Vagina (tissue), 2 donors: ENCODE data around the gene NAT8L. TPM values are rescaled to one million over a fixed set of nuclear protein-coding genes. Genes with fewer than 3 reads are reported as not detected.

Experiments used
- DNase-seq, 2 donors: peaks; one replicate each; pipeline ENCODE4 v3.0.0-alpha.2; 2017; ENCODE audit errors: extremely low spot score in 2 of 2
- H3K27ac ChIP-seq: fragments of 200-600 bp; sonication (generic); one replicate; pipeline ENCODE4 v1.5.1; 2019
- H3K27me3 ChIP-seq: fragments of 200-600 bp; sonication (generic); one replicate; pipeline ENCODE4 v1.5.1; 2019
- H3K36me3 ChIP-seq, 2 donors: fragments of 200-600 bp; sonication (generic); one replicate each; pipeline ENCODE4 v1.5.1; 2017 to 2019
- H3K4me1 ChIP-seq: fragments of 200-600 bp; sonication (generic); one replicate; pipeline ENCODE4 v1.5.1; 2019
- H3K4me3 ChIP-seq, 2 donors: fragments of 200-600 bp; sonication (generic); 1 replicate in 1 of 2; 2 replicates in 1 of 2; pipeline ENCODE4 v1.5.1; 2016 to 2019
- H3K9me3 ChIP-seq: fragments of 200-600 bp; sonication (generic); one replicate; pipeline ENCODE4 v1.5.1; 2019
- CTCF ChIP-seq, 3 experiments: fragments of 450-650 bp in 2 of 3; fragments of 200-600 bp in 1 of 3; sonication (generic) in 1 of 3; IDR thresholded peaks; one replicate each; pipeline ENCODE4 v1.5.1; 2017 to 2019; ENCODE audit warnings: antibody characterized with exemption in 3 of 3, mild to moderate bottlenecking in 2 of 3, moderate library complexity in 2 of 3
- POLR2A ChIP-seq, 2 donors: fragments of 450-650 bp; IDR thresholded peaks; one replicate each; pipeline ENCODE4 v1.6.1; 2017; ENCODE audit warnings: antibody characterized with exemption in 2 of 2, mild to moderate bottlenecking in 2 of 2, moderate library complexity in 2 of 2
- POLR2AphosphoS5 ChIP-seq, 2 donors: sonication (generic); formaldehyde crosslinking; IDR thresholded peaks; one replicate each; pipeline ENCODE4 v1.9.0; 2017; ENCODE audit warnings: antibody characterized with exemption in 2 of 2, mild to moderate bottlenecking in 2 of 2, low read depth in 1 of 2; ENCODE audit not compliant: insufficient read depth in 1 of 2
- intact Hi-C: fragments of 100-400 bp; cut with DNase I; formaldehyde crosslinking; loops from one replicate; pipeline ENCODE4 v1.15.1; 2023
- total RNA-seq: library from RNA; depleted of rRNA; stranded (reverse); fragments of >200 nt; gene quantifications from one replicate; pipeline ENCODE4 v1.2.3, GENCODE V29; 2016

NAT8L gene
- total RNA-seq, 1 donor from 2014 or later, result 1.7 TPM

- no peak overlapping the region for H3K4me3 ChIP-seq
Observed at GRCh38 chr4:2062168-2062807, 3.2 kb downstream of the NAT8L start.

GRCh38 chr4:2062808-2063524, 3.8 kb downstream of the NAT8L start:
- intact Hi-C loops, result no loop called here
- TF ChIP-seq POLR2AphosphoS5 (IDR thresholded peaks at IDR 0.05; ENCODE audit: insufficient read depth in 1 of 2, low read depth in 1 of 2) (no peak), POLR2A (IDR thresholded peaks at IDR 0.05) (no peak), CTCF (IDR thresholded peaks at IDR 0.05) (no peak)
- peaks cover 8% of the 10 kb centered on the region for H3K4me1 ChIP-seq
- H3K27me3 ChIP-seq, result peaks cover 13% of the 10 kb centered on the region
- no peaks in the 10 kb centered on the region for H3K9me3 ChIP-seq
- H3K27ac ChIP-seq, result no peak overlapping the region
- no peak overlapping the region for H3K4me3 ChIP-seq
- H3K36me3 ChIP-seq, result no peaks in the 10 kb centered on the region
- no peak for DNase-seq

More at GRCh38 chr4:2062168-2062807, 3.2 kb downstream of the NAT8L start:
- H3K27me3 ChIP-seq, result peaks cover 13% of the 10 kb centered on the region
- DNase-seq, result no peak
- TF ChIP-seq CTCF (IDR thresholded peaks at IDR 0.05), result no peak
- TF ChIP-seq POLR2A (IDR thresholded peaks at IDR 0.05), result no peak
- no peak for TF ChIP-seq POLR2AphosphoS5 (IDR thresholded peaks at IDR 0.05; ENCODE audit: insufficient read depth in 1 of 2, low read depth in 1 of 2)
- peaks cover 8% of the 10 kb centered on the region for H3K4me1 ChIP-seq
- intact Hi-C loops, result no loop called here
- H3K9me3 ChIP-seq, result no peaks in the 10 kb centered on the region
- no peaks in the 10 kb centered on the region for H3K36me3 ChIP-seq
- no peak overlapping the region for H3K27ac ChIP-seq

GRCh38 chr4:2063557-2064275, 4.6 kb downstream of the NAT8L start:
- Histone ChIP-seq H3K27ac (no peak overlapping the region), H3K36me3 (no peaks in the 10 kb centered on the region), H3K9me3 (no peaks in the 10 kb centered on the region), H3K27me3 (peaks cover 8% of the 10 kb centered on the region), H3K4me1 (peaks cover 8% of the 10 kb centered on the region), H3K4me3 (no peak overlapping the region)
- DNase-seq, result no peak
- no peak for TF ChIP-seq POLR2A (IDR thresholded peaks at IDR 0.05)
- TF ChIP-seq CTCF (IDR thresholded peaks at IDR 0.05), result no peak
- TF ChIP-seq POLR2AphosphoS5 (IDR thresholded peaks at IDR 0.05; ENCODE audit: insufficient read depth in 1 of 2, low read depth in 1 of 2), result no peak
- intact Hi-C loops, result no loop called here

- no peak overlapping the region for H3K27ac ChIP-seq
- no peak for TF ChIP-seq POLR2AphosphoS5 (IDR thresholded peaks at IDR 0.05; ENCODE audit: insufficient read depth in 1 of 2, low read depth in 1 of 2)
- no peak for TF ChIP-seq POLR2A (IDR thresholded peaks at IDR 0.05)
- no peak for TF ChIP-seq CTCF (IDR thresholded peaks at IDR 0.05)
- intact Hi-C loops, result no loop called here
- H3K4me1 ChIP-seq, result peaks cover 8% of the 10 kb centered on the region
- DNase-seq, result no peak
- no peaks in the 10 kb centered on the region for H3K36me3 ChIP-seq
- H3K4me3 ChIP-seq, result no peak overlapping the region
- peaks cover 8% of the 10 kb centered on the region for H3K27me3 ChIP-seq
- no peaks in the 10 kb centered on the region for H3K9me3 ChIP-seq
Observed at GRCh38 chr4:2064276-2064991, 5.3 kb downstream of the NAT8L start.
